Calu3 (cell line): Measurements from ENCODE around the gene DOCK3. TPM values are rescaled to one million over a fixed set of nuclear protein-coding genes. Genes with fewer than 3 reads are reported as not detected.

Experiments
- BruUV-seq: library from RNA; stranded (reverse); fragments of 400-500 nt; replicated peaks from 2 replicates; lab custom pipeline; 2021; lab: Mats Ljungman, UMichigan
- CTCF ChIA-PET: fragments of 300-600 bp; sonication (Branson Sonifier 250); formaldehyde crosslinking; loops from one replicate; lab custom pipeline; 2022; ENCODE audit warnings: antibody characterized with exemption; lab: Charles Lee
- DNase-seq: peaks from one replicate; pipeline ENCODE4 v3.0.0; 2022
- H3K27ac Mint-ChIP-seq: one replicate; pipeline ENCODE4 v1.8.0; 2022; ENCODE audit warnings: mixed read lengths; ENCODE audit not compliant: unreplicated experiment
- H3K27me3 Mint-ChIP-seq: one replicate; pipeline ENCODE4 v1.8.0; 2022; ENCODE audit warnings: mixed read lengths; ENCODE audit not compliant: unreplicated experiment
- H3K36me3 Mint-ChIP-seq: one replicate; pipeline ENCODE4 v1.8.0; 2022; ENCODE audit warnings: mild to moderate bottlenecking, moderate library complexity, mixed read lengths; ENCODE audit not compliant: insufficient read depth, unreplicated experiment
- H3K4me1 Mint-ChIP-seq: one replicate; pipeline ENCODE4 v1.8.0; 2022; ENCODE audit warnings: mild to moderate bottlenecking, low read depth, mixed read lengths; ENCODE audit not compliant: unreplicated experiment
- H3K4me3 Mint-ChIP-seq: one replicate; pipeline ENCODE4 v1.8.0; 2022; ENCODE audit warnings: mild to moderate bottlenecking, low read depth, moderate library complexity, mixed read lengths; ENCODE audit not compliant: unreplicated experiment
- H3K9me3 Mint-ChIP-seq: one replicate; pipeline ENCODE4 v1.8.0; 2022; ENCODE audit warnings: low read depth, mixed read lengths; ENCODE audit not compliant: unreplicated experiment
- CTCF ChIP-seq: fragments of 200-600 bp; IDR thresholded peaks from one replicate; pipeline ENCODE4 v1.8.0; 2022; ENCODE audit warnings: antibody characterized with exemption; ENCODE audit not compliant: unreplicated experiment
- intact Hi-C: fragments of 100-400 bp; cut with micrococcal nuclease; formaldehyde crosslinking; loops from one replicate; pipeline ENCODE4 v1.10.0; 2022; ENCODE audit not compliant: unreplicated experiment
- total RNA-seq: library from RNA; stranded (reverse); gene quantifications from 2 replicates; pipeline ENCODE4 v1.2.3, GENCODE V29; 2022

DOCK3 gene
- total RNA-seq, 1 experiment from 2014 or later: 0.19 TPM

GRCh38 chr3:51024765-51025632 lies 350.3 kb downstream of the DOCK3 start:
- Mint-ChIP-seq H3K4me1 (no peaks in the 10 kb centered on the region), H3K27ac (no peak overlapping the region), H3K36me3 (no peaks in the 10 kb centered on the region), H3K27me3 (no peaks in the 10 kb centered on the region), H3K4me3 (no peak overlapping the region), H3K9me3 (no peaks in the 10 kb centered on the region)
- no TSS peak for BruUV-seq
- intact Hi-C loops: no loop called here
- CTCF ChIA-PET: no interaction called here
- TF ChIP-seq CTCF: no peak
- peak; percentile 2 for DNase-seq

DNA sequence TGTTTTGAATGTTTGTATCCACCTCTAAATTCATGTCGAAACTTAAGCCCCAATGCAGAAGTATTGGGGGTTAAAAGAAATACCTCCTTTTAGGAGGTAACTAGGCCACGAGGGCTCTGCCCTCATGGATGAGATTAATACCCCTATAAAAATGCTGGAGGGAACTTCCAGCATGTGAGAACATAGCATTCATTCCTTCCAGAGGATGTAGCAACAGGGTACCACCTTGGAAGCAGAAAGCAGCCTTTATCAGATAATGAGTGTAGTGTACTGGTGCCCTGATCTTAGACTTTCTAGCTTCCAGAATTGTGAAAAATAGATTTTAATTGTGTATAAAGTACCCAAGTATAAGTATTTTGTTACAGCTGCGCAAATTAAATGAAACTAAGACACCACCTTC lies 356.9 kb downstream of the DOCK3 start:
- H3K9me3 Mint-ChIP-seq: no peaks in the 10 kb centered on the region
- H3K36me3 Mint-ChIP-seq: no peaks in the 10 kb centered on the region
- intact Hi-C loops: no loop called here
- DNase-seq: no peak
- TF ChIP-seq CTCF: no peak
- H3K4me1 Mint-ChIP-seq: no peaks in the 10 kb centered on the region
- CTCF ChIA-PET: no interaction called here
- H3K27me3 Mint-ChIP-seq: peaks cover 13% of the 10 kb centered on the region
- H3K4me3 Mint-ChIP-seq: no peak overlapping the region
- no TSS peak for BruUV-seq
- H3K27ac Mint-ChIP-seq: no peak overlapping the region

- no peak for TF ChIP-seq CTCF
- Mint-ChIP-seq H3K4me3 (no peak overlapping the region), H3K9me3 (no peaks in the 10 kb centered on the region), H3K4me1 (no peaks in the 10 kb centered on the region), H3K27ac (no peak overlapping the region), H3K36me3 (no peaks in the 10 kb centered on the region), H3K27me3 (peaks cover 29% of the 10 kb centered on the region)
- intact Hi-C loops: no loop called here
- BruUV-seq: no TSS peak
- DNase-seq: no peak
- CTCF ChIA-PET: no interaction called here
These were observed 360.9 kb downstream of the DOCK3 start for GRCh38 chr3:51035630-51036029.

- BruUV-seq: no TSS peak
- H3K9me3 Mint-ChIP-seq: no peaks in the 10 kb centered on the region
- no peak for DNase-seq
- CTCF ChIA-PET: no interaction called here
- H3K4me1 Mint-ChIP-seq: no peaks in the 10 kb centered on the region
- no peaks in the 10 kb centered on the region for H3K36me3 Mint-ChIP-seq
- intact Hi-C loops: no loop called here
- H3K4me3 Mint-ChIP-seq: no peak overlapping the region
- no peak overlapping the region for H3K27ac Mint-ChIP-seq
- TF ChIP-seq CTCF: no peak
- H3K27me3 Mint-ChIP-seq: peaks cover 31% of the 10 kb centered on the region
These were observed 370.3 kb downstream of the DOCK3 start for GRCh38 chr3:51044982-51045381.
